ENCODE results near the gene MYO18B.

MYO18B gene

GRCh38 chr22:25775531-25775930 lies 33.5 kb downstream of the MYO18B start:
- no peak for DNase-seq (ENCODE audit: low read depth)

- no peak for DNase-seq (ENCODE audit: low read depth)
Measured at GRCh38 chr22:25777411-25777810, 35.4 kb downstream of the MYO18B start.

- no peak for DNase-seq (ENCODE audit: low read depth)
Measured at GRCh38 chr22:25777870-25778269, 35.9 kb downstream of the MYO18B start.

- DNase-seq (ENCODE audit: low read depth), result no peak
Measured at GRCh38 chr22:25779426-25779825, 37.4 kb downstream of the MYO18B start.

GRCh38 chr22:25779890-25780289 lies 37.9 kb downstream of the MYO18B start:
- no peak for DNase-seq (ENCODE audit: low read depth)

GRCh38 chr22:25780673-25781072 lies 38.7 kb downstream of the MYO18B start:
- DNase-seq (ENCODE audit: low read depth), result no peak

GRCh38 chr22:25781801-25782200 lies 39.8 kb downstream of the MYO18B start:
- DNase-seq (ENCODE audit: low read depth), result no peak

- no peak for DNase-seq (ENCODE audit: low read depth)
Measured at GRCh38 chr22:25782831-25783230, 40.8 kb downstream of the MYO18B start.

GRCh38 chr22:25783856-25784255 lies 41.9 kb downstream of the MYO18B start:
- DNase-seq (ENCODE audit: low read depth), result no peak

GRCh38 chr22:25786165-25786564 lies 44.2 kb downstream of the MYO18B start:
- DNase-seq (ENCODE audit: low read depth), result no peak

- DNase-seq (ENCODE audit: low read depth), result no peak
Measured at GRCh38 chr22:25791556-25791955, 49.6 kb downstream of the MYO18B start.

- no peak for DNase-seq (ENCODE audit: low read depth)
Measured at GRCh38 chr22:25795478-25795877, 53.5 kb downstream of the MYO18B start.

- no peak for DNase-seq (ENCODE audit: low read depth)
Measured at GRCh38 chr22:25797498-25798290, 55.7 kb downstream of the MYO18B start.

- DNase-seq (ENCODE audit: low read depth), result no peak
Measured at GRCh38 chr22:25800766-25801165, 58.8 kb downstream of the MYO18B start.

- no peak for DNase-seq (ENCODE audit: low read depth)
Measured at GRCh38 chr22:25802018-25802417, 60.0 kb downstream of the MYO18B start.

GRCh38 chr22:25804676-25805075 lies 62.7 kb downstream of the MYO18B start:
- DNase-seq (ENCODE audit: low read depth), result no peak

GRCh38 chr22:25806579-25806978 lies 64.6 kb downstream of the MYO18B start:
- no peak for DNase-seq (ENCODE audit: low read depth)

- no peak for DNase-seq (ENCODE audit: low read depth)
Measured at GRCh38 chr22:25814685-25815084, 72.7 kb downstream of the MYO18B start.

GRCh38 chr22:25815561-25815960 lies 73.6 kb downstream of the MYO18B start:
- no peak for DNase-seq (ENCODE audit: low read depth)

- DNase-seq (ENCODE audit: low read depth), result no peak
Measured at GRCh38 chr22:25816522-25817059, 74.6 kb downstream of the MYO18B start.

GRCh38 chr22:25817092-25817943 lies 75.3 kb downstream of the MYO18B start:
- no peak for DNase-seq (ENCODE audit: low read depth)

GRCh38 chr22:25818541-25818940 lies 76.6 kb downstream of the MYO18B start:
- no peak for DNase-seq (ENCODE audit: low read depth)

GRCh38 chr22:25822344-25822743 lies 80.4 kb downstream of the MYO18B start:
- DNase-seq (ENCODE audit: low read depth), result no peak
